Right kidney (tissue), 1 donor: Measurements from ENCODE around the gene SETD5.

Experiments used
- DNase-seq: peaks from one replicate; pipeline ENCODE4 v3.0.0-alpha.2; 2016

Gene SETD5

DNA sequence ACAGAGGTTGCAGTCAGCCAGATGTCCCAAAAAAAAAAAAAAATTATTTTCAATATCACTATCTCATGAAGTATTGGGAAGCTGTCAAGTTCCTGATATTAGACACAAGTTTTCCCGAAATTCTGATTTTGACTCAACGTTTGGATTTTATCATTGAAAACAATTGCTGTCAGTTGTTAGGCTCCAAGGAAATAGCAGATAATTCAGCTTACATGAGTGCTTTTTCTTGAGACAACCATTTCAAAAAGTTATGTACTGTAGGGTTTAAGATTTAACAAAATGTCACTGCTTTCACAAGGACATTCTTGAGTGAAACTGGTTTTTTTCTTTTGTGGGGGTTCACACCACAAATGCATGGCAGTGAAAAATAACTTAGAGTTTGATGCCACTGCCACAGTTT lies 9.3 kb upstream of the SETD5 start:
- DNase-seq = no peak

DNA sequence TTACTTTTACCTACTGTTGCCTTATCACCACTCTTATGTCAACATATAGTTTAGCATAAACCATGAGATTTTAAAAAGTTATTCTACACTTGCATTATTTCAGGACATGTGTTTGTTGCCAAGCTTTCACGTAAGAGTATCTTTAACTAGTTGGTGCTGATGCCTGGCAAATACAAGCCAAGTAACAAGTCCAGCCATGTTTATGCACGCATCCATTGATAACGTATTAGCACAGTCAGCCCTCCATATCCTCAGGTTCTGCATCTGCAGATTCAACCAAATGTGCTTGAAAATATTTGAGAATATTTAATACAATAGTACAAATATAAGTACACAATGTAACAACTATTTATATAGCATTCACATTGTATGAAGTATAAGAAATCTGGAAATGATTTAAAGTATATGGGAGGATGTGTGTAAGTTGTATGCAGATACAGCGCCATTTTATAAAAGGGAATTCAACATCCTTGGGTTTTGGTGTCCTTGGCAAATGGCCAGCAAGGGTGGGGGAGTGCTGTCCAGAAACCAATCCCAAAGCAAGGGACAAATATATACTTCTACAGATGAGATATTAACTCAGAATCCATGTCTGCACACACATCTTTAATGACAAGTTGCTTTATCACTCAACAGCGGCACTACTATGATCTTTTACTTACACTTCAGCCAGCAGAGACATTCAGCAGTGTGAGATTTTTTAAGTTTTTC lies 8.7 kb upstream of the SETD5 start:
- no peak for DNase-seq

DNA sequence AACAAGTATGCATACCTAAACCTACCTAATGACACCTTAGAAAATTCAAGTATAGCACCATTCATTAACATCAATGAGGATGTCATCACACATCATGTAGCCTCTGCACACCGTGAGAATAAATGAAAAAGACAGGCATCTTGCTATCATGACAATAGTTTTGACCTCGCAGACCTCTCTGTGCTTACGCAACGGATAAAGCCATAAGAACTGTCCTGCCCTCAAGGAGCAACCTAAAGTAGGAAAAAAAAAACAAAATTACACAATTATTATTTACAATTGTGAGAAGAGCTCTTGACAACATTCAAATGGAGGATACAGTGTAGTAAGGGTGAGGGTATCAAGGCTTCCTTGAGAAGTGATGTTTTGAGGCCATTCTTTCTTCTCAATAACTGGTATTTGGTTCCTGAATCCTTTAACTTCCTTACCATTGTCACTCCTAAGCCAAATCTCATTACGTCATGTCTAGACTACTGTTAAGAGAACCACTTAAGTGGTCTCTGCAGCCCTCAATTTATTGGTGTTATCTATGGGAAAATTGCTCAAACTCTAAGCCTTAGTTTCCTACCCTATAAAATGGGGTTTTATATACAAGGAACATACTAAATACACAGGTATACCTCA lies 7.0 kb upstream of the SETD5 start:
- no peak for DNase-seq

DNA sequence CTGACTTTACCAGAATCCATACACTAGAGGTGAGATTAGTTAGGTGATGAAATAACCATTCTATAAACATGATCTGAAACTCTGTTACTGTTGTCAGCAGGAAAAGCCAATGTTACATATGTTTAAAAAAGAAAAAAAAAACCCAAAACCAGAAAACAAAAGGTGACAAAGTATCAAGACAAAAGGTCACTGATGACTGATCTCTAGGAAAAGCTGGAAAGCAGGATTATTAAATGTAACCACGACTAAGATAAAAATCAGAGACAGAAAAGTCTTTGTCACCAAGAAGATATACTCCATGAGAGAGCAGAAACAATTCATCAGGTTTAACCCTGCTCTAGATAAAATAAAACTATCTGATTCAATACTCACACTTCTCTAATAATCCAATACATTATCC lies 5.4 kb upstream of the SETD5 start:
- DNase-seq = no peak

DNA sequence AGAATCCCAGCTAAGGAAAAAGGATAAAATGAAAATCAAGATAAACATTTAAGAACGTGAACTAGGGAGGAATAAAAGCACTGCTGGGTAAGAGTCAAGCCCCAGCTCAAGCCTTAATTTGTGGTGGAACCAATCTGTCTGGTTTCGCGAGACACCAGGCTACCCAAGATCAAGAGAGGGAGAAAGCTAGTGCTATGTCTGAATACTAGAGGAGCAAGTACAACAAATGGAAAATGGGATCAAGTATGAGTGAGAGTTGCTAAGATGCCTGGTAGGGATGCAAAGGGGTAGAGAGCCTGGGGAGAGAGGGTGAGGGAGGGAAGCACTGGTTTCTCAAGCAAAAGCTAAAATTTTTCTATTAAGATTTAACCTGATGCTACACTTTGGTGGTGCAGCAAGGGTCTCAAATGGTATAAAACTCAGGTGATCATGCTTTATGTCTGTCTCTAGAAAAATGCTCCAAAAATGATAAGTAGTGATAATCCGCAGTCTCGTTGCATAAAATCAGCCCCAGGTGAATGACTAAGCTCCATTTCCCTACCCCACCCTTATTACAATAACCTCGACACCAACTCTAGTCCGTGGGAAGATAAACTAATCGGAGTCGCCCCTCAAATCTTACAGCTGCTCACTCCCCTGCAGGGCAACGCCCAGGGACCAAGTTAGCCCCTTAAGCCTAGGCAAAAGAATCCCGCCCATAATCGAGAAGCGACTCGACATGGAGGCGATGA lies 1.7 kb upstream of the SETD5 start:
- DNase-seq = no peak

DNA sequence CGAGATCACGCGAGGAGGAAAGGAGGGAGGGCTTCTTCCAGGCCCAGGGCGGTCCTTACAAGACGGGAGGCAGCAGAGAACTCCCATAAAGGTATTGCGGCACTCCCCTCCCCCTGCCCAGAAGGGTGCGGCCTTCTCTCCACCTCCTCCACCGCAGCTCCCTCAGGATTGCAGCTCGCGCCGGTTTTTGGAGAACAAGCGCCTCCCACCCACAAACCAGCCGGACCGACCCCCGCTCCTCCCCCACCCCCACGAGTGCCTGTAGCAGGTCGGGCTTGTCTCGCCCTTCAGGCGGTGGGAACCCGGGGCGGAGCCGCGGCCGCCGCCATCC lies 1.1 kb upstream of the SETD5 start:
- no peak for DNase-seq

DNA sequence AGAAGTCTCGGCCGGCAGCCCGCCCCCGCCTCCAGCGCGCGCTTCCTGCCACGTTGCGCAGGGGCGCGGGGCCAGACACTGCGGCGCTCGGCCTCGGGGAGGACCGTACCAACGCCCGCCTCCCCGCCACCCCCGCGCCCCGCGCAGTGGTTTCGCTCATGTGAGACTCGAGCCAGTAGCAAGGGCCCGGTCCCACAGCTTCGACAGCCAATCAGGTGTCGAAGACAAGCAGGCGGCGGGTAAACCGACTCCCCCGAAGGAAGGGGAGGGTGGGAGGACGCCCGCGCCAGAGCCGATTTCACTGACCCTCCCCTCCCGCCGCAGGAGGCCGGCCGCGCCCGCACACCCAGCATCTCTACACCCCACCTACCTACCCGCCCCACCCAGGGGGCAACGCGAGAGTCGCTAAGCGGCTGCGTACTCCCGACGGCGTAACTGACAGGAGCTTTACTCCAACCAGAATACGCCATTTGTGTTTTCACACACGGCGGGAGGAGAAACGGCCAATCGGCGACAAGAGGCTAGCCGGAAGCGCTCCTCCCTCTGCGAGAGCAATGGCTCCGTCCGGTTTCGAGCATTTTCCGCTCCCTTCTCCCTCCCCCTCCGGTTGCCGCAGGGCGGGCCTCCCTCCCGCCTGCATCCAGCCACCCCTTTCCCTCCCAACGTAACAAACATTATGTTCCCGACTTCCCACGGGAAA lies 633 bp upstream of the SETD5 start:
- peak; percentile 97 for DNase-seq

DNA sequence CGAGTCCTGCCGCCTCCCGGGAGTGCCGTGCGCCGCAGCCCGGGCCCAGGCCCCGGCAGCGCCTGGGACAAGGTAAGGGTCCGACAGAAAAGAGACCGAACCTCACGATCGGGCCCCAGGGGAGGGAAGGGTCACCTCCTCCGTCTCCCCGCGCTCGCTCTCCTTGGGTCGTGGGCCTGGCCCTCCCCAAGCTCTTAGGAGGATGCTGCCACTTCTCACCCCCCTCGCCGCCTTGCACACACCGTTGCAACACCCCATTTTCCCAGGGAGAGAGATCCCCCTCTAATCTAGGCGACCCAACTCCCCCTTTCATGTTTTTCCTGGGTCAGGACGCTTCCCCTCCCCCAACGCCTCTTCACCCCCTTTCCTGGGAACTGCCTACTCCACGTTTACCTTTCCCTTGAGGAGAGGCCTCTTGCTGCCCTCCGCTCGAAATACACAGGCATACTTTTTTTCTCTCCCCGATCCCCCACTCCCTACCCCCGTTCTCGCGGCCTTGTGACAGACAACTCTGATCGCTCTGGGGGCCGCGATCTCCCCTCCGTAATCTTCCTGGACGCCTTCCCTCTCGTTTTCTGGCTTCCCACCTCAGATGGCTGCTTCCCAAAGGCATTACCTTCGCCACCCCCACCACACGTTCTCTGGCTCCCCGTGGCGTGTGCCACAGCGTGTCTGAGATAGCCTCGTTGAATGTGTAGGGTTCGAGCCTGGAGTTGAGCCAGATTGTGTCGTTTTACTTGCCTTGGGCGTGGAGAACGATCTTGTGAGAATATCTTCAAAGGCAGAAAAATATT lies 688 bp downstream of the SETD5 start:
- DNase-seq = peak; percentile 78

DNA sequence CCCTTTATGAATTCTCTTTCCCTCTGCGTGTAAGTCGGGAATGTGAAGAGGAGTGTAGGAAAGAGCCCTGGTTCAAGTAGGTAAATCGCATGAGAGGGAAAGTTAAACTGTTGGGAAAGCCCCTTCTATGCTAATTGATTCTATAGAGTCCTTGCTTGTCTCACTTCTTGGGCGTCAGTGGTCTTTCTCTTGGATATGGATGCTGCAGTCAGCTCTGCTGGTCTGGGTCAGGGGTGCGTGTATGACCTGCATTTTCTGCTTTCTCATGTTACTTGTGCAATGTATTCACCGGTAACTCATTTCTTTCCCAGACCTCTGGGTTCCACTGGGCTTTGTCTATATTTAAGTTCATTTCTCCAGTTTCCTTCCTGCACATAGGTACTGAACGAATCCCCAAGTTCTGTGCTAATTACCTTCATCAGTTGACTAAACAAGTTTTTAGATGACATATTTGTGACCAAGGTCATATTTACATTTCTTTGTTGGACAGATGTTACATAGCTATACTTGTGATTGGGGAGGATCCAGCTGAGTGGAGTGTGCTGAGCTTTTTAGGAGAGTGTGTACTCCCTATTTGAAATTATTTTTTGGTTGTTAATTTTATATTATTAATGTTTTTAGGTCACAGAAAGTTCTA lies 1.4 kb downstream of the SETD5 start:
- DNase-seq = no peak

DNA sequence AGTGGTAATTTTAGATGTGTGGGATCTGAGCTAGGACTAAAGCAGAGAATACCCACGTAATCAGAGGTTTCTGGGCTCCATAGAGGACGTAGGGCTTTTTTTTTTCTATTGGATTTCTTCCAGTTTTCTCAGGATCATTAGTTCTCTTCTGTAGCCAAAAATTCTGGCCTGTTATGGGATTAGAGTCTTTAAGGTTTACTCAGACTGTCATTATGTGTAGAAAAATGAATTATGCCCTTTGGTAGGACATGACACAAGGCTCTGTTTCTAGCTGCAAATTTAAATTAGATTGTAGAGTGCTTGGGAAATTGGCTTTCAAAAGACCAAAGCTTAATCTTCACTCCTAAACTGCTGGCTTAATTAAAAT lies 1.9 kb downstream of the SETD5 start:
- DNase-seq = peak; percentile 28

DNA sequence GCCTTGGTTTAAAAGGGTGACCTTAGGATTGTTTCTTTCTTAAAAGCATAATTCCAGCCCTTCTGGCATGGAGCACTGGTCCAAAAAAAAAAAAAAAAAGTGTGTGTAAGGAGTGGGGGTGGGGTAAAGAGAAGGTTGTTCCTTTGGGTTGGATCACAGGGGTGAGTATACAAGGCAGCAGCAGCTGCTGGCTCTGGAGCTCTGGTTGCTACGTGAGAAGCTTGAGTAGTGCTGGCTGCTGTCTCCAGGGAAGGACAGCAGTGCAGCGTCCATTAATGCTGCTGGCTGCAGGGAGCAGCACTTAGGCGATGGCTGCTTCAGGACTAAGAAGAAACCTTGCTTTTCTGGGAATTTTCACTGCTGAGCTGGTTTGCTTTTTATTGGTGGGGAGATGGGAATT lies 2.3 kb downstream of the SETD5 start:
- DNase-seq = peak; percentile 34

DNA sequence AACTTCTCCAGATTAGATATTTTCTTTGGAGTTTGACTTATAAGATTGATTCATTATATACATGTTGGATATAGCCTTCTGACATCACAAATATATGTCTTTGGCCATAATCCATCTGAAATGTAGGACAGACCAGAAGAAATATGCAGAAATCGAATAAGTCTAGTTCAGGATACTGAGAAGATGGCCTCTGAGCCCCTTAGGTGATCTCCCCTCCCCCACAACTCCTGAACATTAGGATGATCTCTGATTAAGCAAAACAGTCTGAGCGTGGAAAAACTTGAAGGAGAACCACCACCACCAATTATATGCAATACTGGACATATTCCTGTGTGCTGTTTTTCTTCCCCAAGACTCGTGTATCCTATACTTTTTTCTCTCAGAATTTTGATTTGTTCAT lies 3.2 kb downstream of the SETD5 start:
- DNase-seq = no peak

DNA sequence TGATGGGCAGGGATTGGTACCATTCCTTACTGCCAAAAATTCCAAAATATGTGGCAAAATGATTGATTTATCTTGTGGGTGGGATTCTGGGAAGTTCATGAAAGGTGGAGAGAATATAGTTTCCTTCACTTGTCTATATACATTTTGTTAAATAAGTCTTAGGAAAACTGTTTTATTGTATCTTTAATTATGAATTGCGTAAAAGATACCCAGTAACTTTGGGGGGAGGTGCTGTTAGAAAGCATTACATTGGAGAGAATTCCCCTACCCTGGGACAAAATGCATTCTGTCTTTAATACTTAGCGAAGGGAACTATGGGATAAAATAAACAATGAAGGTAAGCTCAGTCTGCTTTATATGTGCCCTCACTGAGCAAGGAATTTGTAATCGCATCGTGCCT lies 4.6 kb downstream of the SETD5 start:
- no peak for DNase-seq

DNA sequence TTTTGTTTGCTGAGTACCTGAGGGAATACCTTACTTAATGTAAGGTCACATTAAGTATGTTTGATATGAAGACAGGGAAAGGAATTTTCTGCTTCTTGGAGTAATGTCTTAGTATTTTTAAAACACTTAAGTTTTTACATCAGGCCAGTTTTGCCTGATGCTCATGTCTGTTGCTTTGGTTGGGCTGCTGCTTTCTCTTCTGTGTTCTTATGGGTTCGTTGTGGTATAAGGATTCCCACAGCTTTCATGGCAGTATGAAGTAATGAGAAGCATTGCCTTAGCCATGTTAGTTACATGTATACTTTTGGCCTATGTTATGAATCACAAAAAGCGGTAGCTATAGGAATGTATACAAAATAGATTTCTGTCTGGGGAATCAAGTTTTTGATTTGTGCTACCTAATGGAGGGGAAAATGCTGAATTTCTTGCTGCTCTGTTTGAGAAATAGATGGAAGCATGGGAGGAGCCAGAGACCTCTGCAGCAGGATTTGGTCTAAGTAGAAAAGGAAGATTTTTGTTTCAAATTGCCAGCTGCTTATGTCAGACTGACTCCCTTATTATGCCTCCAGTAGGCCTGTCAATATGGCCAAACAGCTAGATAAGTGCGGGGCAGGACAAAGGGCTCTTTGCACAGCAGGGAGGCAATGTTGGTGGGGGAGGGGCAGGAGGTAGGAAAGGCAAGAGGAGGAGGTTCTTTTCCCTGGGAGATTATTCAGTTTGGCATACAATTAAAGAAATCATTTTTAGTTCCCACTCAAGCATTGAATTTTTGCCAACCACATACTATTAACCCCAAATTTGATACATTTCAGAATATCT lies 5.2 kb downstream of the SETD5 start:
- no peak for DNase-seq

DNA sequence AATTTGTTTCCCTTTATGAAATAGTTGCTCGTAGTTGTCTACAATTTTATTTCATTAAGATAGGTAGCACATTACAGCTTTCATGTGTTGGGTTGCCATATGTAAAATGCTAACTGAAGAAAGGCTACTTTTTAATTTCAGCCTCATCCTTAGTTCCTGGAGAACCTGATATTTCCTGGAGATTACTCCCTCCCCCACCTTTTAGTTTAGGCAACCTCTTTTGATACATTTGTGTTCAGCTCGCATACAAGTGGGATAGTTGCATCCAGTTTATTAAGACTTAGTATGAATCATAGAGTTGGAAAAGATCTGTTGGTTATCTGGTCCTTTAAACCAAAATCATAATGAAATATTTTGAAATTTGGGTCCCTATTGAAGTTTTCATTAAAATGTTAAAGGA lies 6.0 kb downstream of the SETD5 start:
- no peak for DNase-seq

DNA sequence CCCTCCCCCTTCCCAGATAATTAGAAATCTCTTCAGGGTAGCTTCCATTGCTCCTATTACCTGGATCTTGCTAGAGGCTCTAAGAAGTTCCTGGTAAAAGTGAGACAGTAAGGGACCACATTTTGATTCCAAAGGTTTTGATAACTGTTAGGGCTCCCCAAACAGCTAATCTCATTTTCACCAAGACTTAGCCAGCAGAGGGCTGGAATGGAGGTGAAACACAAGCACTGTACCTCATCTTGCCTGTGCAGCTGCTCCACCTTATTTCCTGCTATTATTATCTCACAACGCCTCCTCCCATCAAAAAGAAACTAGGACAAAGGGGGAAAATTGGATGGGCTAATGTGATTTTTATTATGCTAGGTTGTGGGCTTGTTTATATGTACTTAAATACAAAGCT lies 7.3 kb downstream of the SETD5 start:
- no peak for DNase-seq

DNA sequence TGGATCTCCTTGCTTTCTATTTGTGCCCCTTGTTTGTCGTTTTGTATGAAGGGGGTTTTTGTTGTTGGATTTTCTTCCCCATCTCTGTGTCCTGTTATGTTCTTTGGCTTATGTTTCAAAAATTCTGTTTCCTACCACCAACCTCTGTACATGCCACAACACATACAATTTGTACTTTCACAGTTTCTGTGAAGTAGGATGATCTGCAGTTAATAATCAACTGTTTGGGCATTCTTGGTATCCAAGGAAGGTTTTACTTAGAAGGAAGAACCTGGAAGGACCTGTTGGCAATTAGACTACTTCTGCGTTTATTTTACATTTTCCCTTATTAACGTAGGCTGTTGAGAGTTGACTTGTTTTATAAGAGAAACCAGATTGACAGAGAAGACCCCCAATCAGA lies 8.3 kb downstream of the SETD5 start:
- no peak for DNase-seq

DNA sequence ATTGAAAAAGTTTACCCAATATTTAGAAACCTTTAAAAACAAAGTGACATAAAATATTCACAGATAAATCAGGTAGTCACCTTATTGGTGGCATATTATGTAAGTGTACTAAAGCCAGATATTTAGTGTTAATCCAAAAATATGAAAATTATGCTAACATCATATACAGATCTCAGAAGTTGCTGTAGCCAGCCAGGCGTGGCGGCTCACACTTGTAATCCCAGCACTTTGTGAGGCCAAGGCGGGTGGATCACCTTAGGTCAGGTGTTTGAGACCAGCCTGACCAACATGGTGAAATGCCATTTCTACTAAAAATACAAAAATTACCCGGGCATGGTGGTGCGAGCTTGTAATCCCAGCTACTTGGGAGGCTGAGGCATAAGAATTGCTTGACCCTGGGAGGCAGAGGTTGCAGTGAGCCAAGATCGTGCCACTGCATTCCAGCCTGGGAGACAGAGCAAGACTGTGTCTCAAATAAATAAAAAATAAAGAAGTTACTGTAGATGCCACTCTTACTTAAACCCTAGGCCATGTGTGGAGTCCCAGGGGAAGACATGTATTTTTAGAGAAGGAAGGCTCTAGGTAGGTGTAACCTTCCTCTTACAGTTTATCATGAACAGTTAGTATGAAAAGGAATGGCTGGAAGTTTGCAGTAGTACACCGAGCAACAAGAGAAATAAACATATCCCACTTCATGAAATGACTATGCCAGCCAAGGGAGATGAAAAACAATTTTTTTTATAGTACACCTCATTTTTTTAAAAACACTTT lies 9.6 kb downstream of the SETD5 start:
- no peak for DNase-seq

DNA sequence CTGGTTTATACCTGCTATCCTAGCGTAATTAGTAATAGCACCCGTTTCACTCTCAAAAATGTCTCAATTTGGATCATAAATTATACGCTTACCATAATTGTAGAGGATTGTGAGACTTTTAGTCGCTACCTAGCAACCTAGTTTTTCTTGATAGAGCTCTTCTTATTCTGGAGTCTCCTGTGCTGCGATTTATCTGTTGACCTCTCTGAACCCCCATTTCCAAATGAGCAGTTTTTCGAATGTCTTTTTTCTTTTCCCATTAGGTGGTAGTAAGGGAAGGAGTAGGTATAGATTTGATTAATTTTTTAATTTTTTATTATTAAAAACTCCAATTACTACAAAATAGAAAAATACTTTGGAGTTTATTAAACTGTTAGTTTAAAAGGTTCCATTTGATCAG lies 10.6 kb downstream of the SETD5 start:
- no peak for DNase-seq

DNA sequence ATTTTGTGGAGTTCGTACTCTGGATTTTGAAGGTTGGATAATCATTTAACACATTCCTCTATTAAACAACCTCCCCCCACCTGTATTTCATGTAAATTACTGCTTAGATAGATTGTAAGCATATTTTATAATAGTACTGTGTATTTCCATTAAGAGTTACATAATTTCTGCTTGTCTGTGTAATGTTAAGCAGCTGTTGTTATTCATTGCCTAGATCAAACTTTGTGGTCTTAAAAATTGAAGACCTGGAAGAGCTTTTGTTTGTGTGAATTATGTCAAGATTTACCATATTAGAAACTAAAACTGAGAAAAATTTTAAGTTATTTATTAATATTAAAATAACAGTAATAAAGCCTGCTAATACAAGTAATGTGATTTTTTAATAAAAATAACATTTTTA lies 11.1 kb downstream of the SETD5 start:
- DNase-seq = no peak
